HEK293 (cell line): Measurements from ENCODE around the gene CDIPT.

Experiments used
- CTCF ChIA-PET: fragments of 350-600 bp; formaldehyde crosslinking; extraction: SDS; loops from one replicate; lab custom pipeline; 2021; ENCODE audit warnings: antibody characterized with exemption; lab: Yijun Ruan, JAX
- POLR2A ChIA-PET: fragments of 300-600 bp; formaldehyde crosslinking; extraction: SDS; loops from one replicate; lab custom pipeline; 2020; ENCODE audit warnings: antibody characterized with exemption, inconsistent platforms; lab: Yijun Ruan, JAX
- H3K27ac ChIP-seq: fragments of 200-500 bp; sonication (Bioruptor generic); 2 replicates; pipeline ENCODE4 v1.5.1; 2014; ENCODE audit warnings: low read depth, low read length, control low read depth, inconsistent platforms; ENCODE audit errors: extremely low read depth
- H3K36me3 ChIP-seq, 2 experiments: fragments of 200-500 bp in 1 of 2; sonication (Bioruptor generic) in 1 of 2; 1 replicate in 1 of 2; 2 replicates in 1 of 2; pipeline ENCODE4 v1.5.1; 2014 to 2017; ENCODE audit warnings: inconsistent platforms in 2 of 2, low read length in 2 of 2; ENCODE audit not compliant: control insufficient read depth in 2 of 2, insufficient read depth in 1 of 2
- H3K4me1 ChIP-seq: fragments of 200-500 bp; sonication (Bioruptor generic); 2 replicates; pipeline ENCODE4 v1.5.1; 2014; ENCODE audit warnings: mild to moderate bottlenecking, low read length, inconsistent platforms; ENCODE audit not compliant: control insufficient read depth, insufficient read depth
- H3K4me3 ChIP-seq: 2 replicates; pipeline ENCODE4 v1.5.1; 2011; ENCODE audit warnings: low read depth, mild to moderate bottlenecking, control low read depth, low read length, moderate library complexity
- H3K9me3 ChIP-seq: fragments of 200-500 bp; sonication (Bioruptor generic); 2 replicates; pipeline ENCODE4 v1.5.1; 2014; ENCODE audit warnings: low read depth, low read length, inconsistent platforms; ENCODE audit not compliant: control insufficient read depth, insufficient read depth
- PRDM10 ChIP-seq: fragments of 450-650 bp; formaldehyde crosslinking; IDR thresholded peaks from 2 replicates; pipeline ENCODE4 v1.5.1; 2016; ENCODE audit warnings: missing biosample characterization, missing genetic modification characterization
- SP3 ChIP-seq: fragments of 450-650 bp; formaldehyde crosslinking; IDR thresholded peaks from 2 replicates; pipeline ENCODE4 v1.5.1; 2016; ENCODE audit warnings: missing biosample characterization, missing genetic modification characterization
- ZFHX2 ChIP-seq: fragments of 450-650 bp; formaldehyde crosslinking; conservative IDR thresholded peaks from 2 replicates; pipeline ENCODE4 v1.5.1; 2016; ENCODE audit warnings: missing biosample characterization, missing genetic modification characterization
- ZIC2 ChIP-seq: fragments of 450-650 bp; formaldehyde crosslinking; IDR thresholded peaks from 2 replicates; pipeline ENCODE4 v1.5.1; 2016; ENCODE audit warnings: missing biosample characterization, missing genetic modification characterization
- ZNF10 ChIP-seq: fragments of 450-650 bp; formaldehyde crosslinking; IDR thresholded peaks from 2 replicates; pipeline ENCODE4 v1.5.1; 2017; ENCODE audit warnings: missing biosample characterization, missing genetic modification characterization
- ZNF266 ChIP-seq: fragments of 450-650 bp; formaldehyde crosslinking; IDR thresholded peaks from 2 replicates; pipeline ENCODE4 v1.5.1; 2016; ENCODE audit warnings: missing biosample characterization, missing genetic modification characterization, low read depth
- ZNF549 ChIP-seq: fragments of 450-650 bp; IDR thresholded peaks from 2 replicates; pipeline ENCODE4 v1.5.1; 2018; ENCODE audit warnings: missing biosample characterization, missing genetic modification characterization, mild to moderate bottlenecking, inconsistent platforms, moderate library complexity
- ZNF664 ChIP-seq: fragments of 450-650 bp; formaldehyde crosslinking; IDR thresholded peaks from 2 replicates; pipeline ENCODE4 v1.5.1; 2016; ENCODE audit warnings: missing biosample characterization, missing genetic modification characterization
- ZNF792 ChIP-seq: fragments of 450-650 bp; formaldehyde crosslinking; IDR thresholded peaks from 2 replicates; pipeline ENCODE4 v1.5.1; 2016; ENCODE audit warnings: missing biosample characterization, missing genetic modification characterization
- TF ChIP-seq, protein P1 (sequence below): fragments of 450-650 bp; formaldehyde crosslinking; IDR thresholded peaks from 2 replicates; pipeline ENCODE4 v1.5.1; 2016; ENCODE audit warnings: missing biosample characterization, missing genetic modification characterization, borderline replicate concordance

Gene CDIPT

DNA sequence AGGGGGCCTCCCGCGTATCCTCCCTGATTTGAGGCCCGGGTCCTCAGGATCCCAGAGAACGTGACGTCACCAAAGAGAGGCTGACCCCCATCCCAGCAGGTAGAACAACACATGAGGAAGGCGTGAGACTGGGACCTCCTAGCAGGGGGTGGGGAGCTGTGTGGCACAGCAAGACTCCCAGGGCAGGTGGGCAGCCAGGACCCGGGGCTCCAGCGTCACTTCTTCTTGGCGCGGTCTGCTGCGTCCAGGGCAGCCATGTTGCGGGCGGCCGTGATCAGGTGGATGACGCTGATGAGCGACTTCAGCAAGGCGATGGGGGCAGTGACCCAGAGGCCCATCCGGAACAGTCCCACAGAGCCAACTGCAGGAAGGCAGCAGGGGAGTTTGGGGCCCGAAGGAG is 4.1 kb downstream of the CDIPT start:
- CTCF ChIA-PET: interaction anchor here (6.4 kb wide), 1 partner anchor 10 kb away, joined by 58 read pairs; no protein-coding TSS in a partner anchor
- no peak overlapping the region for H3K4me3 ChIP-seq
- peaks cover 4 to 37% of the 10 kb centered on the region in 2 experiments; a peak in 2 of 3 replicates for H3K36me3 ChIP-seq
- POLR2A ChIA-PET: interaction anchor here (1.0 kb wide), 1 partner anchor 67 kb away, joined by 3 read pairs; the partner anchor contains the start of gene KCTD13
- no peak overlapping the region for H3K27ac ChIP-seq
- no peaks in the 10 kb centered on the region for H3K9me3 ChIP-seq
- TF ChIP-seq ZIC2 (tag by site-specific recombination): peak; percentile 16
- TF ChIP-seq, protein P1, sequence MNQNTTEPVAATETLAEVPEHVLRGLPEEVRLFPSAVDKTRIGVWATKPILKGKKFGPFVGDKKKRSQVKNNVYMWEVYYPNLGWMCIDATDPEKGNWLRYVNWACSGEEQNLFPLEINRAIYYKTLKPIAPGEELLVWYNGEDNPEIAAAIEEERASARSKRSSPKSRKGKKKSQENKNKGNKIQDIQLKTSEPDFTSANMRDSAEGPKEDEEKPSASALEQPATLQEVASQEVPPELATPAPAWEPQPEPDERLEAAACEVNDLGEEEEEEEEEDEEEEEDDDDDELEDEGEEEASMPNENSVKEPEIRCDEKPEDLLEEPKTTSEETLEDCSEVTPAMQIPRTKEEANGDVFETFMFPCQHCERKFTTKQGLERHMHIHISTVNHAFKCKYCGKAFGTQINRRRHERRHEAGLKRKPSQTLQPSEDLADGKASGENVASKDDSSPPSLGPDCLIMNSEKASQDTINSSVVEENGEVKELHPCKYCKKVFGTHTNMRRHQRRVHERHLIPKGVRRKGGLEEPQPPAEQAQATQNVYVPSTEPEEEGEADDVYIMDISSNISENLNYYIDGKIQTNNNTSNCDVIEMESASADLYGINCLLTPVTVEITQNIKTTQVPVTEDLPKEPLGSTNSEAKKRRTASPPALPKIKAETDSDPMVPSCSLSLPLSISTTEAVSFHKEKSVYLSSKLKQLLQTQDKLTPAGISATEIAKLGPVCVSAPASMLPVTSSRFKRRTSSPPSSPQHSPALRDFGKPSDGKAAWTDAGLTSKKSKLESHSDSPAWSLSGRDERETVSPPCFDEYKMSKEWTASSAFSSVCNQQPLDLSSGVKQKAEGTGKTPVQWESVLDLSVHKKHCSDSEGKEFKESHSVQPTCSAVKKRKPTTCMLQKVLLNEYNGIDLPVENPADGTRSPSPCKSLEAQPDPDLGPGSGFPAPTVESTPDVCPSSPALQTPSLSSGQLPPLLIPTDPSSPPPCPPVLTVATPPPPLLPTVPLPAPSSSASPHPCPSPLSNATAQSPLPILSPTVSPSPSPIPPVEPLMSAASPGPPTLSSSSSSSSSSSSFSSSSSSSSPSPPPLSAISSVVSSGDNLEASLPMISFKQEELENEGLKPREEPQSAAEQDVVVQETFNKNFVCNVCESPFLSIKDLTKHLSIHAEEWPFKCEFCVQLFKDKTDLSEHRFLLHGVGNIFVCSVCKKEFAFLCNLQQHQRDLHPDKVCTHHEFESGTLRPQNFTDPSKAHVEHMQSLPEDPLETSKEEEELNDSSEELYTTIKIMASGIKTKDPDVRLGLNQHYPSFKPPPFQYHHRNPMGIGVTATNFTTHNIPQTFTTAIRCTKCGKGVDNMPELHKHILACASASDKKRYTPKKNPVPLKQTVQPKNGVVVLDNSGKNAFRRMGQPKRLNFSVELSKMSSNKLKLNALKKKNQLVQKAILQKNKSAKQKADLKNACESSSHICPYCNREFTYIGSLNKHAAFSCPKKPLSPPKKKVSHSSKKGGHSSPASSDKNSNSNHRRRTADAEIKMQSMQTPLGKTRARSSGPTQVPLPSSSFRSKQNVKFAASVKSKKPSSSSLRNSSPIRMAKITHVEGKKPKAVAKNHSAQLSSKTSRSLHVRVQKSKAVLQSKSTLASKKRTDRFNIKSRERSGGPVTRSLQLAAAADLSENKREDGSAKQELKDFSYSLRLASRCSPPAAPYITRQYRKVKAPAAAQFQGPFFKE (tag by site-specific recombination): no peak
- no peaks in the 10 kb centered on the region for H3K4me1 ChIP-seq

DNA sequence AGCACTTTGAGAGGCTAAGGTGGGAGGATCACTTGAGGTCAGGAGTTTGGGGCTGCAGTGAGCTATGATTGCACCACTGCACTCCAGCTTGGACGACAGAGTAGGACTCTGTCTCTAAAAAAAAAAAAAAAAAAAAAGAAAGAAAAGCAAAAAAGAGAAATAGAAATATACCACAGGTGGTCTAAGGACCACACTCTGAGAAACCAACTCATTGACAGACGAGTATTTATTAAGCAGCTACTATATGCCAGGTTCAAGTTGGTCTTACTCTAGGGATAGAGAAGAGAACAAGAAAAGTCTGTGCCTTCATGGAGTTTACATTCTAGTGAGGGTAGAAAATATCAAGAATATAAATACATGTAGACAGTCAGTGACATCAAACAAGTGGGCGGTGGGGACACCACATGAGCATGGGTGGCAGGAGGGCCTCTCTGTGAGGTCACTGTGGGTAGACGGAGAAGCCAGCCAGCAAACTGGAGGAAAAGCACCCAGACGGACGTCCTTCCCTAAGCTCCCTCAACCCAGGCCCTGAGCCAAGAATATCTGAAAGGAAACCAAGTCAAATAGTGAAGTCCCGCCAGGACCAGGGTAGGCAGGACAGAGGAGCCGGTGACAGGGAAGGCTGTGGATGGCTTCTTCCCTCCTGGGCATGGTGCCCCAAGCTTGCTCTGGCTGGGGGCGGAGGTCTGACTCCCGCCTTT is 4.7 kb downstream of the CDIPT start:
- no peak overlapping the region for H3K27ac ChIP-seq
- H3K4me3 ChIP-seq: no peak overlapping the region
- H3K4me1 ChIP-seq: no peaks in the 10 kb centered on the region
- ChIA-PET CTCF (interaction anchor here (6.4 kb wide), 1 partner anchor 9 kb away, joined by 58 read pairs; no protein-coding TSS in a partner anchor), POLR2A (interaction anchor here (0.7 kb wide), 2 partner anchors 21 to 46 kb away, joined by 3 to 5 read pairs; partner anchors contain the start of gene PRRT2)
- H3K9me3 ChIP-seq: no peaks in the 10 kb centered on the region
- peak; percentile 47 for TF ChIP-seq ZFHX2
- TF ChIP-seq ZNF792 (tag by site-specific recombination): no peak
- no peak for TF ChIP-seq PRDM10 (tag by site-specific recombination)
- peak; percentile 91 for TF ChIP-seq ZNF664
- no peak for TF ChIP-seq SP3 (tag by site-specific recombination)
- no peak for TF ChIP-seq ZNF549 (tag by site-specific recombination)
- TF ChIP-seq ZNF266 (tag by site-specific recombination): no peak
- TF ChIP-seq ZNF10: no peak
- H3K36me3 ChIP-seq: peaks cover 4 to 37% of the 10 kb centered on the region in 2 experiments; a peak in 2 of 3 replicates
